ENCODE results near the gene RPTOR.
"Not testable (repeated sequence)": the region's sequence is repeated elsewhere in the genome, so short reads cannot be mapped to it uniquely, and the experiment has no call there.

RPTOR gene

DNA sequence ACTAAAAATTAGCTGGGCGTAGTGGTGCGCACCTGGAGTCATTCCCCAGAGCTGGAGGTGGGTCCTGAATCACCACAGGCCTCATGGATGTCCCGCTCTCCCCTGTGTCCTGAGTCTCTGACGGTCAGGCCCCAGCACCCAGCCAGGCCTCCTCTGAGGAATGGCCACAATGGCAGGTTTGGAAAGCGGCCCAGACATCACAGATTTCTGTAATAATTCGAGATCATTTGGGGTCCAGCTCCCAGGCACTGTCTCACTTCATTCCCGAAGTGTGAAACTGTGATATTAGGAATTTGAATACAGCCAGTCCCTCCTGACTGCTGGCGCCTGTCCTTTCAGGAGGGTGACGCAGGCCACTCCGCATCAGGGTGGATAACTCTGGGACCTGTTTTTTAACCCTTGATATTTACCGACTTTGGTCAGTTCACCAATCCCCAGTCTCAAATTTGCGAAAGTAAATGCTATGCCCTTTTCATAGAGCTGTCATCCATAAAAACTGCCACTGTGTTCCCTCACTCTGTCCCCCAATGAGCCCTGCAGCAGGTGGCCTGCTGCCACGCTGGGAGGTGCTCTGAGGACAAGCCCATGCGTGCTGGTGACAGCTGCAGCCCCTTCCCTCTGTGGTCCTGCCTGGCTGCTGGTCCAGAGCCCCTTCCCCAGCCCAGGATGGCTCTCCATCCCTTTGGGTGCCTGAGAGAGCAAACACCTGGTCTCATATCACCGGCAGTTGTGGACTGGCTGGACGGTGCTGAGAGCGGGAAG is 28.3 kb upstream of the RPTOR start:
- no peak for DNase-seq

- no peak for DNase-seq
Measured at GRCh38 chr17:80517641-80518040, 27.0 kb upstream of the RPTOR start.

GRCh38 chr17:80518392-80518791 is 26.2 kb upstream of the RPTOR start:
- DNase-seq, result no peak

DNA sequence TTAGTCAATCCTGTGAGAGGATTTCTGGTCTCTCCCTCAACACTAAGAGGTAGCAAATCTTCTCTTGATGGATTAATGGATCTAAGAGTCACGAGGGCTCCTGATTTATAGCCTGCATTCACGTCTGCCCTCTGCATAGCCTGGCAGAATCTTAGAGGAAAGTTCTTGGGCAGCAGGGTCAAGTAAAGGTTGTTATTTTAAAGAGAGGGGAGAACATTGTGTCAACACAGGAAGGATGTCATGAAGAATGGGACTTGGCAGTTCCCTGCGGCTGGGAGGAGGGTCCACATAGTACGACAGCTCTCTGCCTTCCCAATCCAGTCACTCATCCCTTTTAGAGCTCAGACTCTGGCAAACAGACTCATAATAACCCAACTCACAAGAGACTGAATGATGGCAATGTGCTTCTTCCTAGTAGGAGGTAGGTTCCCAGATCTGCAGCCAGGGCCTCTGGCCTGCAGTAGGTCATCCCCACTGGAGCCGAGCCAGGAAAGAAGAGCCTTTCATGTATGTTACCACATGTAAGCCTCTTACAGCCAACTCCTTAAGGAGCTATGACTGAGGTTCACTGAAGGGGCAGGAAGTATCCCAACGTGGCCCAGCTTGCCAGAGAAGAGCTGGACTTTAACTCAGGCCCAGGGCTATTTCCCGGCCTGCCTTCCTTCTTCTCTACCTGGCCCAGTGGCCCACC is 25.4 kb upstream of the RPTOR start:
- DNase-seq, result no peak

- DNase-seq, result no peak
Measured at GRCh38 chr17:80520810-80521455, 23.7 kb upstream of the RPTOR start.

DNA sequence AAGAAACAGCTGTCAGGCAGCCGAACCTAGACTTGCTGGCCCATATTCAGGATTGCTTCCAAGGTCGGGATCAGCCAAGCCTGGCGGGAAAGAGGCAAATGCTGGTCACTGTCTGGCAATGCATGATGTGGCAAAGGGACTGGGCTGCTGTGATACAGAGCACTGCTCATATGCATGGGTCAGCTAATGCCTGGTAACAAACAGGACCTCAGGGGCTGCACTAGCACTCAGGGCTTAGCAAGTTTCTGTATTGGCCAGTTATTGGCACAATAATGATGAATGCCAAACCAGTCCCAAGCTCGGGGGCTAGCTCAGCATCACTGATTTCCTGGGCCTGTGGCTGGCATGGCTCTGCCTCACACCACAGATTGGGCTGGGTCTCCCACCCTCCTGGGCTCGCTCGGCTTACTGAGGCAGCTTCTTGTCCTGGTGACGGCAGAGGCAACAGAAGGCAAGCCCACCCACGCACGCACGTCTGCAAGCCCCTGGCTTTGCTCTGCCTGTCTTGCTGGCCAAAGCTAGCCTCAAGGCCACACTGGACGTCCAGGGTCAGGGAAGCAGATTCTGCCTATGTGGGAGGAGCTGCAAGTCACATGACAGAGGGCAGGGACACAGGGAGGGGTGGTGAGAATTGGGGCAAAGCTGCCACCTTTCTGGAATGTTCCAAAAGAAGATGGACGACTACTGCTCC is 21.4 kb upstream of the RPTOR start:
- no peak for DNase-seq

GRCh38 chr17:80523956-80524712 is 20.5 kb upstream of the RPTOR start:
- no peak for DNase-seq

- no peak for DNase-seq
Measured at GRCh38 chr17:80526116-80526910, 18.3 kb upstream of the RPTOR start.

DNA sequence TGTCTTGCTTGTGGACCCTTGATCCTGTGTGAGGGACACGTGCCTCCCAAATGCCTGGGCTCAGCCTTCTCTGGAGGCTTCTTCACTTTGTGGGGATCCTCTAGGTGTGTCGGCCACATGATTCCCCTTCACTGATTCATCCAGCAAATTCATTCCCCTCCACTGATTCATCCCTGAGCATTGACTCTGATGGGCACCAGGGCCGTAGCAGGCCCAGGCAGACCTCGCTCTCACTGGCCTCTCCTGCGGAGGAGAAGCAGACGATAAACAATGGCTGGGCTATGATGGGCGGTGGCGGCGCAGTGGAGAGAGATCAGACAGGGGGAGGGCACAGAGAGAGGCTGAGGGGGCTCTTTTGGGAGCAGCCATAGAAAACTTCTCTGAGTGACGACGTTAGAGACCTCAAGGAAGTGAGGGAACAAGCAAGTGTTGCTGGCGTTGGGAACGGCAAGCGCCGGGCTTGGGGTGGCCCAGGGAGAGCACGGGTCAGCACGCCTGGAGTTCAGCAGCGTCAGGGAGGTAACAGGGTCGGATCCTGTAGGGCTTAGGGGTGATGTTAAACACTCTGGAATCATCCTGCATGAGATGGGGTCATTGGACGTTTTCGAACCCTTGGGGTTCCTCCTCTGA is 17.5 kb upstream of the RPTOR start:
- DNase-seq, result no peak

- no peak for DNase-seq
Measured at GRCh38 chr17:80528536-80528935, 16.1 kb upstream of the RPTOR start.

- no peak for DNase-seq
Measured at GRCh38 chr17:80529104-80529903, 15.3 kb upstream of the RPTOR start.

DNA sequence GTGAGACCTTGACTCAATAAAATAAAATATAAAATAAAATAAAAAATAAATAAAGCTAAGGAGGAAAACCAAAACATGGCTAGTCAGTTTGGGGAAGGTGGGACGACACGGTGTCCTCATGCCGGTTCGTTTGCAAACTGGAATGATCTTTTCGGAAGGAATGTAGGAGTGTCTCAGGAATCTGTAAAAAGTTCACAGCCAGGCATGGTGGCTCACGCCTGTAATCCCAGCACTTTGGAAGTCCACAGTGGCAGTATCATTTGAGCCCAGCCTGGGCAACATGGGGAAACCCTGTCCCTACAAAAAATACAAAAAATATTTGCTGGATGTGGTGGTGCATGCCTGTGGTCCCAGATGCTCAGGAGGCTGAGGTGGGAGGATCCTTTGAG is 14.7 kb upstream of the RPTOR start:
- DNase-seq, result no peak

GRCh38 chr17:80531400-80531799 is 13.2 kb upstream of the RPTOR start:
- no peak for DNase-seq

- DNase-seq, result not testable (repeated sequence)
Measured at GRCh38 chr17:80537386-80537785, 7.3 kb upstream of the RPTOR start.

DNA sequence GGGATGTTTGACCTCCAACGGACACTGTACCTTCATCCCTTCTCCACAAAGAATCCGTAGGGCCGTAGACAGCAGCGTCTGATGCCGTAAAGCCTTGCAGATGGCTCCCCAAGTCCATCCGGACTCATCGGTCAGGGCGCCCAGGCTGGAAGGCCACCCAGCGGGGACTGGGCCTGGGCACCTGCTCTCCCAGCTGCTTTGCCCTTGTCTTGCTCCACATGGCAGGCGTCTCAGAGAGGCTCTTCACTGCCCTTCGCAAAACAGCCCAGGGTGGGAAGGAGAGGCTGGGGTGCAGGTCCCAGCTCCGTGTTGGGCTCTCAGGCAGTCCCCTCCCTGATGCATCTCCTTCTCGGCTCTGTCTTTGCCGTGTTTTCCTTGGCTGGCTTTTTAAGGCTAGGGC is 6.2 kb upstream of the RPTOR start:
- no peak for DNase-seq

DNA sequence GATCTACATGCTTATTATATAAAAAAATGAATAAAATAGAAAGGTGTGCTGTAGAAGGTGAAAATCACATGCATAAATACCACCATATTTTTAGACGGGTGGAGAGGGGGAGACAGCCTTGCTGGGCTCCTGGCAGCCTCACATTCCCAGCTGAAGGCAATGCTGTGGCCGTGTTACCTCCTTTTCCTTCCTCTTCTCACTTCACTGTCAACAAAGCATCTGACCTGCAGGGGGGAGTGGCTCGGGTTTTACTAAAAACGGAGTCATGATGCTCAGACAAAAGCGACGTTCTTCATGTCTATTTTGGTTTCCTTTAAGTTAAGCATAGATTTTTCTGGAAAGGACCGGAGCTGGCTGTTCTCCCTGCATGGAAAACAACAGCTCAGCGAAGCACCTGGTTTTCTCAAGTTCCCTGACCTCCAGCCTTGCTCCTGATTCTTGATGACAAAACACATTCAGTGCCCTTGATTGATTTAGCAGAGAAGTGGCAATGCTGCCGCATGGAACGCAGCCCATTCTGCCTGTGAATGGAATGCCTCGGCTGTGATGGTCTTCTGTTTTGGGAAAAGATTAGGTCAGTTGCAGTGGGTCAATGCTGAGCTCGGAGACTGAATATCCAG is 5.5 kb upstream of the RPTOR start:
- no peak for DNase-seq

GRCh38 chr17:80545499-80545826 is 825 bp downstream of the RPTOR start:
- no peak for DNase-seq

GRCh38 chr17:80546267-80546666 is 1.6 kb downstream of the RPTOR start:
- no peak for DNase-seq

DNA sequence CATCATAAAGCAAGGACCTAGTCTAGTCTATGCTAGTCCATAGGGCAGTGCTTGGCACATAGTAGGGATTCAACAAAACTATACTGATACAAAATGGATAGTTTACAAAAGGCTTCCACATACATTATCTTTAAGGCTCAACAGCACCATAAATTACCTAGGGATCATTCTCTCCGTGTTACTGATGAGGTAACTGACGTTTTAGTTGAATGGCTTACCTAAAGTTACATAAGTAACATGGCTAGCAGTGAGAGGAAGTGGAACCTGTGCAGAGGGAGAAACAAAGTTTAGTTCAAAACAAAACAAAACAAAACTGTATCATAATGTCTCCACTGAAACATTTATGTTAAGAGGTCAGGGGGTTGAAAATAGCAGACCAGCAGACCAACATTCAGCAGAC is 7.9 kb downstream of the RPTOR start:
- no peak for DNase-seq

DNA sequence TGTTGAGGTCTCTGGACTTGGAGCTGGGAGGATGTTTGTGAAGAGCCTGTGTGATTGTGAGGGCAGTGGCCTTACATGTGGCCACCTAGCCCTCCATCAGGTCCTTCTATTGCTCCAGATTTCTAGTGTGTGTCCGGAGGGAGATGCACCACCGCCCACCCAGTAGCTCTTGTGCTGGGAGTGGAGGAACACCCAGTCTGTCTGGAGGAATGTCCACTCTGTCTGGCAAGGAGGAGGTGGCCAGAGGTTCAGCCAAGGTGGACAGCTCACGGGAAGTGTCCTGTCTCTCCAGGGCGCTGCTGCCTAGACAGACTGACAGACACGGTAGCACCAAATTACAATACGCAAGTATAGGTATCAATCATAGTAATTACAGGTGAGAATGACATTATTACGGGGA is 10.6 kb downstream of the RPTOR start:
- DNase-seq, result no peak
